ENCODE results near the gene PBX3.

The PBX3 gene

GRCh38 chr9:125747053-125747764, at the start of gene PBX3:
Gene PBX3 (plus strand): TSS chr9:125747373.
- TF ChIP-seq CTCF (IDR thresholded peaks at IDR 0.05; ENCODE audit: extremely low read depth, missing control alignments): no peak
- DNase-seq (ENCODE audit: low spot score): peak; percentile 88

- no peak for TF ChIP-seq CTCF (IDR thresholded peaks at IDR 0.05; ENCODE audit: extremely low read depth, missing control alignments)
- no peak for DNase-seq (ENCODE audit: low spot score)
Observed at GRCh38 chr9:125699870-125700269, 47.3 kb upstream of the PBX3 start.

GRCh38 chr9:125700791-125701190, 46.4 kb upstream of the PBX3 start:
- no peak for TF ChIP-seq CTCF (IDR thresholded peaks at IDR 0.05; ENCODE audit: extremely low read depth, missing control alignments)

GRCh38 chr9:125701351-125701750, 45.8 kb upstream of the PBX3 start:
- TF ChIP-seq CTCF (IDR thresholded peaks at IDR 0.05; ENCODE audit: extremely low read depth, missing control alignments): no peak
- DNase-seq (ENCODE audit: low spot score): peak; percentile 30

More at GRCh38 chr9:125700791-125701190, 46.4 kb upstream of the PBX3 start:
- peak; percentile 77 for DNase-seq (ENCODE audit: low spot score)

GRCh38 chr9:125703662-125704061, 43.5 kb upstream of the PBX3 start:
- no peak for TF ChIP-seq CTCF (IDR thresholded peaks at IDR 0.05; ENCODE audit: extremely low read depth, missing control alignments)
- no peak for DNase-seq (ENCODE audit: low spot score)

- no peak for DNase-seq (ENCODE audit: low spot score)
- TF ChIP-seq CTCF (IDR thresholded peaks at IDR 0.05; ENCODE audit: extremely low read depth, missing control alignments): no peak
Observed at GRCh38 chr9:125705893-125706292, 41.3 kb upstream of the PBX3 start.

- DNase-seq (ENCODE audit: low spot score): peak; percentile 94
- no peak for TF ChIP-seq CTCF (IDR thresholded peaks at IDR 0.05; ENCODE audit: extremely low read depth, missing control alignments)
Observed at GRCh38 chr9:125706651-125707471, 40.3 kb upstream of the PBX3 start, which contains the start of gene MAPKAP1. Gene MAPKAP1 (minus strand): TSS chr9:125707208. CDS start chr9:125672574, 34,634 bp downstream.

All from GM20000 (cell line).